ENCODE measurements around the gene KCNIP1.
"Not testable (repeated sequence)": the region's sequence is repeated elsewhere in the genome, so short reads cannot be mapped to it uniquely, and the experiment has no call there.

The KCNIP1 gene

GRCh38 chr5:170757182-170757601 is 253.4 kb downstream of the KCNIP1 start:
- DNase-seq = no peak

- no peak for DNase-seq
Observed at GRCh38 chr5:170757669-170758068, 253.8 kb downstream of the KCNIP1 start.

- no peak for DNase-seq
Observed at GRCh38 chr5:170758481-170758880, 254.7 kb downstream of the KCNIP1 start.

GRCh38 chr5:170760113-170760512 is 256.3 kb downstream of the KCNIP1 start:
- DNase-seq = no peak

- DNase-seq = no peak
Observed at GRCh38 chr5:170761048-170761707, 257.4 kb downstream of the KCNIP1 start.

- DNase-seq = no peak
Observed at GRCh38 chr5:170761708-170762066, 257.9 kb downstream of the KCNIP1 start.

- DNase-seq = not testable (repeated sequence)
Observed at GRCh38 chr5:170762298-170762697, 258.5 kb downstream of the KCNIP1 start.

- not testable (repeated sequence) for DNase-seq
Observed at GRCh38 chr5:170765868-170766267, 262.0 kb downstream of the KCNIP1 start.

- no peak for DNase-seq
Observed at GRCh38 chr5:170769246-170769645, 265.4 kb downstream of the KCNIP1 start.

- no peak for DNase-seq
Observed at GRCh38 chr5:170769898-170770416, 266.1 kb downstream of the KCNIP1 start.

GRCh38 chr5:170771496-170771895 is 267.7 kb downstream of the KCNIP1 start:
- no peak for DNase-seq

- no peak for DNase-seq
Observed at GRCh38 chr5:170773024-170773985, 269.5 kb downstream of the KCNIP1 start.

- DNase-seq = no peak
Observed at GRCh38 chr5:170774831-170775230, 271.0 kb downstream of the KCNIP1 start.

- no peak for DNase-seq
Observed at GRCh38 chr5:170781946-170782345, 278.1 kb downstream of the KCNIP1 start.

GRCh38 chr5:170782438-170782837 is 278.6 kb downstream of the KCNIP1 start:
- DNase-seq = no peak

GRCh38 chr5:170783498-170784247 is 279.9 kb downstream of the KCNIP1 start, which contains the start of gene GABRP:
Gene GABRP (plus strand): TSS chr5:170783725. CDS start chr5:170788616, 4,891 bp downstream.
- no peak for DNase-seq

GRCh38 chr5:170785416-170785815 is 281.6 kb downstream of the KCNIP1 start:
- DNase-seq = no peak
